ENCODE measurements around the gene SGCA.
A peak's percentile ranks its signal among the peaks of the same experiment; 100 is the strongest.

SGCA gene

GRCh38 chr17:50167371-50167770 is 1.6 kb downstream of the SGCA start:
- DNase-seq: no peak

GRCh38 chr17:50168319-50168718 is 2.5 kb downstream of the SGCA start:
- no peak for DNase-seq

- peak; percentile 77 for DNase-seq
These were observed 3.4 kb downstream of the SGCA start for GRCh38 chr17:50169121-50169764.

- DNase-seq: no peak
These were observed 4.2 kb downstream of the SGCA start for GRCh38 chr17:50169881-50170459.

GRCh38 chr17:50170662-50171370 is 5.0 kb downstream of the SGCA start:
- DNase-seq: no peak

- no peak for DNase-seq
These were observed 5.7 kb downstream of the SGCA start for GRCh38 chr17:50171371-50172071.

GRCh38 chr17:50172130-50172529 is 6.3 kb downstream of the SGCA start:
- DNase-seq: no peak

GRCh38 chr17:50172936-50173334 is 7.1 kb downstream of the SGCA start:
- no peak for DNase-seq

- no peak for DNase-seq
These were observed 7.6 kb downstream of the SGCA start for GRCh38 chr17:50173335-50173941.

- no peak for DNase-seq
These were observed 8.6 kb downstream of the SGCA start for GRCh38 chr17:50174444-50174843.

- DNase-seq: peak; percentile 22
These were observed 9.4 kb downstream of the SGCA start for GRCh38 chr17:50175035-50175807.

GRCh38 chr17:50176559-50177357 is 11.0 kb downstream of the SGCA start:
- no peak for DNase-seq

- DNase-seq: no peak
These were observed 11.7 kb downstream of the SGCA start for GRCh38 chr17:50177476-50177875.

- peak; percentile 83 for DNase-seq
These were observed 12.4 kb downstream of the SGCA start for GRCh38 chr17:50177983-50178834.

- no peak for DNase-seq
These were observed 14.3 kb downstream of the SGCA start for GRCh38 chr17:50180111-50180510.

- DNase-seq: no peak
These were observed 14.8 kb downstream of the SGCA start for GRCh38 chr17:50180620-50181019.

GRCh38 chr17:50181144-50181543 is 15.3 kb downstream of the SGCA start:
- DNase-seq: no peak

GRCh38 chr17:50181591-50182560 is 16.1 kb downstream of the SGCA start:
- no peak for DNase-seq

- no peak for DNase-seq
These were observed 17.1 kb downstream of the SGCA start for GRCh38 chr17:50182783-50183420.

Data from NCI-H82 (cell line).